ENCODE data around the gene ABRACL.

The ABRACL gene

DNA sequence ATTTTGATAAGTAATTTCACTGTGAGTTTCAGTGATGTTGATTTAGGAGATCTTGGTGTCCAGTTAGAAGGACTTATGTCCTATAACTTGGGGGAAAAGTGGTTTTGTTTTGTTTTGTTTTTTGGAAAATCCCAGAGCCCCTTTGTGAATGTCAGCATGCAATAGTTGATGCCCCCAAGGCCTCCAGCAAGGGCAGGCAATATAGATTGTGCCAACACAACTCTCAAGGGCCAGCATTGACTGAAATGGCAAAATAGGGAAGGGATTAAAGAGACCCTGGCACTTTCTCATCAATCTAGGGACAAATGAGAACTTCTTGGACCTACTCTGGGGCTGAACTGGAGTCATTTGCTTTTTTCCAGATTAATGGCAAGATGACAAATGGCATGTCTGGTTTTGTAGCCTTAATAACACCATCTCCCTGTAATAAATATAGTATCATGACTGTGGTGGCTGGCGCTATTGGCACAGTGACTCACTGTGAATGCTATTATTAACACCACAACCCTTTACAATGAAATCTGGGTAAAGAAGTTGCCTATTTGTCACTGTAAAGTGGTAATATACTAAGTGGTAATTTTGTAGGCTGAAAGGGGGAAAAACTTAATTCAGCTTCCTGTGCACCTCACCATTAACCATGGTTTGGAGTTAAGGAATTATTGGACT is 51.8 kb downstream of the ABRACL start:
- Histone ChIP-seq H3K9me3 (replicated peaks; ENCODE audit: insufficient read depth, low read length) (no peaks in the 10 kb centered on the region), H3K4me2 (ENCODE audit: low read depth, low read length) (no peak overlapping the region), H4K20me1 (ENCODE audit: insufficient read depth, low read length) (no peaks in the 10 kb centered on the region), H2AFZ (ENCODE audit: low read length) (no peak overlapping the region), H3K9ac (ENCODE audit: low read length) (no peak overlapping the region), H3K27me3 (replicated peaks; ENCODE audit: insufficient read depth, low read length) (no peaks in the 10 kb centered on the region), H3K27ac (ENCODE audit: low read length) (no peak overlapping the region), H3F3A (ENCODE audit: insufficient read depth, low read length) (no peaks in the 10 kb centered on the region), H3K9me2 (replicated peaks; ENCODE audit: insufficient read depth, low read length) (no peaks in the 10 kb centered on the region), H3K79me2 (ENCODE audit: low read length) (no peaks in the 10 kb centered on the region), H3K36me3 (replicated peaks; ENCODE audit: insufficient read depth, low read length) (no peaks in the 10 kb centered on the region), H3K4me1 (ENCODE audit: low read length) (no peaks in the 10 kb centered on the region), H3K4me3 (ENCODE audit: low read length) (no peak overlapping the region)
- no peak for DNase-seq
- TF ChIP-seq EZH2 (optimal IDR thresholded peaks at IDR 0.05; ENCODE audit: low read depth, low read length) (no peak), EZH2phosphoT487 (IDR thresholded peaks at IDR 0.05; ENCODE audit: low read length) (no peak)
- TF ChIP-seq, protein P1, sequence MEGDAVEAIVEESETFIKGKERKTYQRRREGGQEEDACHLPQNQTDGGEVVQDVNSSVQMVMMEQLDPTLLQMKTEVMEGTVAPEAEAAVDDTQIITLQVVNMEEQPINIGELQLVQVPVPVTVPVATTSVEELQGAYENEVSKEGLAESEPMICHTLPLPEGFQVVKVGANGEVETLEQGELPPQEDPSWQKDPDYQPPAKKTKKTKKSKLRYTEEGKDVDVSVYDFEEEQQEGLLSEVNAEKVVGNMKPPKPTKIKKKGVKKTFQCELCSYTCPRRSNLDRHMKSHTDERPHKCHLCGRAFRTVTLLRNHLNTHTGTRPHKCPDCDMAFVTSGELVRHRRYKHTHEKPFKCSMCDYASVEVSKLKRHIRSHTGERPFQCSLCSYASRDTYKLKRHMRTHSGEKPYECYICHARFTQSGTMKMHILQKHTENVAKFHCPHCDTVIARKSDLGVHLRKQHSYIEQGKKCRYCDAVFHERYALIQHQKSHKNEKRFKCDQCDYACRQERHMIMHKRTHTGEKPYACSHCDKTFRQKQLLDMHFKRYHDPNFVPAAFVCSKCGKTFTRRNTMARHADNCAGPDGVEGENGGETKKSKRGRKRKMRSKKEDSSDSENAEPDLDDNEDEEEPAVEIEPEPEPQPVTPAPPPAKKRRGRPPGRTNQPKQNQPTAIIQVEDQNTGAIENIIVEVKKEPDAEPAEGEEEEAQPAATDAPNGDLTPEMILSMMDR (IDR thresholded peaks at IDR 0.05; ENCODE audit: low read length), result no peak

DNA sequence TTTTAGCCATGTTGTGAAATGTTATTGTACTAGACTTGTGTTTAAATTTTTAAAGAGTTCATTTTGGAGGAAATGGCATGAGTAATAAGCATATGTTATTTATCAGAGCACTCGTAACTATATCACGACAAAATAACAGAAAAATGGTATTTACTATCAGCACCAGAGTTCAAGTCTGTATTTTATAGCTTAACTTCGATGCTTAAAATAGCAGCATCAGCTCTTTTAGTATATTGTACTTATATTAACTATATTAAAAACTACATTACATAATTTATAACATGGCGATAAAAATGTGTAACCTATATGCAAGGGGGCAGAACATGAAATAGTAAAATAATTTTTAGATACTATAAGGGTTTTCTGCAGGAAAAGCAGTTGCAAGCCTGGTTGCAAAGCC is 52.9 kb downstream of the ABRACL start:
- Histone ChIP-seq H3K9me2 (replicated peaks; ENCODE audit: insufficient read depth, low read length) (no peaks in the 10 kb centered on the region), H3K4me1 (ENCODE audit: low read length) (no peaks in the 10 kb centered on the region), H3K79me2 (ENCODE audit: low read length) (no peaks in the 10 kb centered on the region), H3K9me3 (replicated peaks; ENCODE audit: insufficient read depth, low read length) (no peaks in the 10 kb centered on the region), H3K4me2 (ENCODE audit: low read depth, low read length) (no peak overlapping the region), H2AFZ (ENCODE audit: low read length) (no peak overlapping the region), H3K36me3 (replicated peaks; ENCODE audit: insufficient read depth, low read length) (no peaks in the 10 kb centered on the region), H3K27ac (ENCODE audit: low read length) (no peak overlapping the region), H3F3A (ENCODE audit: insufficient read depth, low read length) (no peaks in the 10 kb centered on the region), H3K4me3 (ENCODE audit: low read length) (no peak overlapping the region), H4K20me1 (ENCODE audit: insufficient read depth, low read length) (no peaks in the 10 kb centered on the region), H3K27me3 (replicated peaks; ENCODE audit: insufficient read depth, low read length) (no peaks in the 10 kb centered on the region), H3K9ac (ENCODE audit: low read length) (no peak overlapping the region)
- TF ChIP-seq, protein P1 (IDR thresholded peaks at IDR 0.05; ENCODE audit: low read length), result no peak
- TF ChIP-seq EZH2phosphoT487 (IDR thresholded peaks at IDR 0.05; ENCODE audit: low read length) (no peak), EZH2 (optimal IDR thresholded peaks at IDR 0.05; ENCODE audit: low read depth, low read length) (no peak)
- DNase-seq, result no peak

DNA sequence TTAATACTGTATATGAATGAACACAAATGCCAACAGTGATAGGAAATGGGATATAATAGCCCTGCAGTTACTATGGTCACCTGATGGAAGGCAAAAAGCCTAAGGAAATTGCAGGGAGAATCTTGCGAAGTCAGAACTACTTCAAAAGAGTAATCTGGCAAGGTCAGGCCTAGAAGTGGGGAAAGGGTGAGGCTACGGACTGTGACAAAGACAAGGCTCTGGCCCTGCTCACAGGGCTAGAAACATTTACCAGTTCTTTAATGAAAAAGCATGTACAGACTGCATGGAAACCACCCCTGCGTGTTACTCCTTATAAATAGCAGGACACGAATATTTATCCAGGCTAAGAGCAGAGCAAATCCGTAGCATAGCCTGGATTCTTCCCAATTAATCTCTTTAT is 53.8 kb downstream of the ABRACL start:
- no peak overlapping the region for H3K27ac ChIP-seq (ENCODE audit: low read length)
- no peak for DNase-seq
- no peaks in the 10 kb centered on the region for H3K36me3 ChIP-seq (replicated peaks; ENCODE audit: insufficient read depth, low read length)
- no peaks in the 10 kb centered on the region for H3K4me1 ChIP-seq (ENCODE audit: low read length)
- no peak overlapping the region for H3K4me2 ChIP-seq (ENCODE audit: low read depth, low read length)
- H3K4me3 ChIP-seq (ENCODE audit: low read length), result no peak overlapping the region
- no peak overlapping the region for H2AFZ ChIP-seq (ENCODE audit: low read length)
- H4K20me1 ChIP-seq (ENCODE audit: insufficient read depth, low read length), result no peaks in the 10 kb centered on the region
- H3K27me3 ChIP-seq (replicated peaks; ENCODE audit: insufficient read depth, low read length), result no peaks in the 10 kb centered on the region
- no peaks in the 10 kb centered on the region for H3K9me2 ChIP-seq (replicated peaks; ENCODE audit: insufficient read depth, low read length)
- TF ChIP-seq EZH2phosphoT487 (IDR thresholded peaks at IDR 0.05; ENCODE audit: low read length), result no peak
- no peak for TF ChIP-seq EZH2 (optimal IDR thresholded peaks at IDR 0.05; ENCODE audit: low read depth, low read length)
- TF ChIP-seq, protein P1 (IDR thresholded peaks at IDR 0.05; ENCODE audit: low read length), result no peak
- H3K79me2 ChIP-seq (ENCODE audit: low read length), result no peaks in the 10 kb centered on the region
- H3F3A ChIP-seq (ENCODE audit: insufficient read depth, low read length), result no peaks in the 10 kb centered on the region
- no peak overlapping the region for H3K9ac ChIP-seq (ENCODE audit: low read length)
- no peaks in the 10 kb centered on the region for H3K9me3 ChIP-seq (replicated peaks; ENCODE audit: insufficient read depth, low read length)
